MCF 10A (cell line): ENCODE results near the gene NPHP3. TPM values are rescaled to one million over a fixed set of nuclear protein-coding genes. Genes with fewer than 3 reads are reported as not detected.

Experiments
- Bru-seq: library from RNA; stranded (reverse); fragments of 400-500 nt; gene quantifications from one replicate; lab custom pipeline; 2021; lab: Mats Ljungman, UMichigan
- BruChase-seq, 2 experiments: library from RNA; stranded (reverse); fragments of 400-500 nt; gene quantifications; one replicate each; lab custom pipeline; 2021; lab: Mats Ljungman, UMichigan
- BruUV-seq: library from RNA; stranded (reverse); fragments of 400-500 nt; replicated peaks from 2 replicates; lab custom pipeline; 2021; lab: Mats Ljungman, UMichigan
- CTCF ChIA-PET: fragments of 300-600 bp; sonication (Branson Sonifier 250); formaldehyde crosslinking; extraction: SDS; loops from one replicate; lab custom pipeline; 2021; ENCODE audit warnings: antibody characterized with exemption, inconsistent platforms; lab: Yijun Ruan, JAX
- POLR2A ChIA-PET: fragments of 300-600, 350-650 bp; sonication (Branson Sonifier 250); formaldehyde crosslinking; extraction: SDS; loops from one replicate; lab custom pipeline; 2020; ENCODE audit warnings: antibody characterized with exemption, inconsistent platforms; lab: Yijun Ruan, JAX
- DNase-seq: peaks from one replicate; pipeline ENCODE4 v3.0.0-alpha.2; 2018; ENCODE audit not compliant: unreplicated experiment
- H3K27ac Mint-ChIP-seq: one replicate; pipeline ENCODE4 v1.8.0; 2022; ENCODE audit warnings: mild to moderate bottlenecking, low read depth, mixed read lengths; ENCODE audit not compliant: unreplicated experiment
- H3K27me3 Mint-ChIP-seq: one replicate; pipeline ENCODE4 v1.8.0; 2022; ENCODE audit warnings: mixed read lengths; ENCODE audit not compliant: insufficient read depth, unreplicated experiment
- H3K36me3 Mint-ChIP-seq: one replicate; pipeline ENCODE4 v1.8.0; 2022; ENCODE audit warnings: mild to moderate bottlenecking, moderate library complexity, mixed read lengths; ENCODE audit not compliant: insufficient read depth, unreplicated experiment
- H3K4me1 Mint-ChIP-seq: one replicate; pipeline ENCODE4 v1.8.0; 2022; ENCODE audit warnings: mixed read lengths; ENCODE audit not compliant: insufficient read depth, unreplicated experiment
- H3K4me3 Mint-ChIP-seq: one replicate; pipeline ENCODE4 v1.8.0; 2022; ENCODE audit warnings: mild to moderate bottlenecking, moderate library complexity, mixed read lengths; ENCODE audit not compliant: unreplicated experiment
- H3K9me3 Mint-ChIP-seq: one replicate; pipeline ENCODE4 v1.8.0; 2022; ENCODE audit warnings: mixed read lengths; ENCODE audit not compliant: unreplicated experiment
- intact Hi-C: fragments of 100-400 bp; cut with micrococcal nuclease; formaldehyde crosslinking; loops from 2 replicates; pipeline ENCODE4 v1.14.1; 2022
- long read RNA-seq: library from polyadenylated mRNA; stranded (forward); transcript quantifications from one replicate; pipeline ENCODE4 v2.0.0, GENCODE V29; 2022
- total RNA-seq: library from RNA; stranded (reverse); gene quantifications from 2 replicates; pipeline ENCODE4 v1.2.3, GENCODE V29; 2022
- TF ChIP-seq, protein P1 (sequence below): fragments of 200-600 bp; IDR thresholded peaks from one replicate; pipeline ENCODE4 v1.8.0; 2022; ENCODE audit warnings: antibody characterized with exemption, mild to moderate bottlenecking; ENCODE audit not compliant: unreplicated experiment

NPHP3 gene, protein sequence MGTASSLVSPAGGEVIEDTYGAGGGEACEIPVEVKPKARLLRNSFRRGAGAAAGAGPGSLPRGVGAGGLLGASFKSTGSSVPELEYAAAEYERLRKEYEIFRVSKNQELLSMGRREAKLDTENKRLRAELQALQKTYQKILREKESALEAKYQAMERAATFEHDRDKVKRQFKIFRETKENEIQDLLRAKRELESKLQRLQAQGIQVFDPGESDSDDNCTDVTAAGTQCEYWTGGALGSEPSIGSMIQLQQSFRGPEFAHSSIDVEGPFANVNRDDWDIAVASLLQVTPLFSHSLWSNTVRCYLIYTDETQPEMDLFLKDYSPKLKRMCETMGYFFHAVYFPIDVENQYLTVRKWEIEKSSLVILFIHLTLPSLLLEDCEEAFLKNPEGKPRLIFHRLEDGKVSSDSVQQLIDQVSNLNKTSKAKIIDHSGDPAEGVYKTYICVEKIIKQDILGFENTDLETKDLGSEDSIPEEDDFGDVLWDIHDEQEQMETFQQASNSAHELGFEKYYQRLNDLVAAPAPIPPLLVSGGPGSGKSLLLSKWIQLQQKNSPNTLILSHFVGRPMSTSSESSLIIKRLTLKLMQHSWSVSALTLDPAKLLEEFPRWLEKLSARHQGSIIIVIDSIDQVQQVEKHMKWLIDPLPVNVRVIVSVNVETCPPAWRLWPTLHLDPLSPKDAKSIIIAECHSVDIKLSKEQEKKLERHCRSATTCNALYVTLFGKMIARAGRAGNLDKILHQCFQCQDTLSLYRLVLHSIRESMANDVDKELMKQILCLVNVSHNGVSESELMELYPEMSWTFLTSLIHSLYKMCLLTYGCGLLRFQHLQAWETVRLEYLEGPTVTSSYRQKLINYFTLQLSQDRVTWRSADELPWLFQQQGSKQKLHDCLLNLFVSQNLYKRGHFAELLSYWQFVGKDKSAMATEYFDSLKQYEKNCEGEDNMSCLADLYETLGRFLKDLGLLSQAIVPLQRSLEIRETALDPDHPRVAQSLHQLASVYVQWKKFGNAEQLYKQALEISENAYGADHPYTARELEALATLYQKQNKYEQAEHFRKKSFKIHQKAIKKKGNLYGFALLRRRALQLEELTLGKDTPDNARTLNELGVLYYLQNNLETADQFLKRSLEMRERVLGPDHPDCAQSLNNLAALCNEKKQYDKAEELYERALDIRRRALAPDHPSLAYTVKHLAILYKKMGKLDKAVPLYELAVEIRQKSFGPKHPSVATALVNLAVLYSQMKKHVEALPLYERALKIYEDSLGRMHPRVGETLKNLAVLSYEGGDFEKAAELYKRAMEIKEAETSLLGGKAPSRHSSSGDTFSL (N-terminal part only)
- total RNA-seq: 14.4 and 21.8 TPM in 2 replicates
- percentile 88 among the genes with signal in this experiment for Bru-seq, nascent RNA
- BruChase-seq, experiment 1, labeled RNA remaining after a 6-hour chase: percentile 93 among the genes with signal in this experiment
- BruChase-seq, experiment 2, labeled RNA remaining after a 2-hour chase: percentile 96 among the genes with signal in this experiment
- long read RNA-seq, full-length matches to known transcripts: 3 of 10 reads
- long read RNA-seq, partial matches to known transcripts: 2 of 10 reads
- long read RNA-seq, other reads (novel, unspliced or antisense): 5 of 10 reads

DNA sequence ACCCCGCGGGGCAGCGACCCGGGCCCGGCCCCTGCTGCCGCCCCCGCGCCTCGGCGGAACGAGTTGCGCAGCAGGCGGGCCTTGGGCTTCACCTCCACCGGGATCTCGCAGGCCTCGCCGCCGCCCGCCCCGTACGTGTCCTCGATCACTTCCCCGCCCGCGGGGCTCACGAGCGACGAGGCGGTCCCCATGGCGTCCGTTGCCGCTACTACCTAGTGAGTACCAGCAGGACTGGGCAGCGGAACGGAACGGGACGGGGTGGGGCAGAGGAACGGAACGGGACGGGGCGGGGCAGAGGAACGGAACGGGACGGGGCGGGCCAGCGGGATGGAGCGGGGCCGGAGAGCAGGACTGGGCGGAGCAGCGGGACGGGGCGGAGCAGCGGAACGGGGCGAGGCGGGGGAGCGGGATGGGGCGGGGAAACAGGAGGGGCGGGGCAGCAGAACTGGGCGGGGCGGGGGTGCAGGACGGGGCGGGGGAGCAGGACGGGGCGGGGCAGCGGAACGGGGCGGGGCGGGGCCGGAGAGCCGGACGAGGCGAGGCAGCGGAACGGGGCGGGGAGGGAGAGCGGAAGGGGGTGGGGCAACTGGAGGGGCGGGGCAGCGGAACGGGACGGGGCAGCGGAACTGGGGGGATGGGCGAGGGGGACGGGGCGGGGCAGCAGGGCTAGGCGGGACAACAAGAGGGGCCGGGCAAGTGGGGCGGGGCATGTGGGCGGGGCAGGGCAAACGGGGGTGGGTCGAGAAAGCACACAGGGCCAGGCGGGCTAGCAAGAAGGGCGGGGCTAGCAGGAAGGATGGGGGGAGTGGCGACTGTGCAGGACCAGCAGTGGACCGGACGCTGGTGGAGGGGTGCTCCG is at the start of gene NPHP3:
TSS of gene NPHP3 (minus strand) at position 245 of the 859 bp plus-strand sequence. CDS start at position 191, 54 bp downstream.
- H3K36me3 Mint-ChIP-seq: peaks cover 18% of the 10 kb centered on the region
- TF ChIP-seq, protein P1, sequence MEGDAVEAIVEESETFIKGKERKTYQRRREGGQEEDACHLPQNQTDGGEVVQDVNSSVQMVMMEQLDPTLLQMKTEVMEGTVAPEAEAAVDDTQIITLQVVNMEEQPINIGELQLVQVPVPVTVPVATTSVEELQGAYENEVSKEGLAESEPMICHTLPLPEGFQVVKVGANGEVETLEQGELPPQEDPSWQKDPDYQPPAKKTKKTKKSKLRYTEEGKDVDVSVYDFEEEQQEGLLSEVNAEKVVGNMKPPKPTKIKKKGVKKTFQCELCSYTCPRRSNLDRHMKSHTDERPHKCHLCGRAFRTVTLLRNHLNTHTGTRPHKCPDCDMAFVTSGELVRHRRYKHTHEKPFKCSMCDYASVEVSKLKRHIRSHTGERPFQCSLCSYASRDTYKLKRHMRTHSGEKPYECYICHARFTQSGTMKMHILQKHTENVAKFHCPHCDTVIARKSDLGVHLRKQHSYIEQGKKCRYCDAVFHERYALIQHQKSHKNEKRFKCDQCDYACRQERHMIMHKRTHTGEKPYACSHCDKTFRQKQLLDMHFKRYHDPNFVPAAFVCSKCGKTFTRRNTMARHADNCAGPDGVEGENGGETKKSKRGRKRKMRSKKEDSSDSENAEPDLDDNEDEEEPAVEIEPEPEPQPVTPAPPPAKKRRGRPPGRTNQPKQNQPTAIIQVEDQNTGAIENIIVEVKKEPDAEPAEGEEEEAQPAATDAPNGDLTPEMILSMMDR: no peak
- H3K27ac Mint-ChIP-seq: peak within 1 kb of the TSS; percentile 93
- no peaks in the 10 kb centered on the region for H3K9me3 Mint-ChIP-seq
- CTCF ChIA-PET: interaction anchor here (0.5 to 1.2 kb wide), 6 partner anchors 9 to 1879 kb away, joined by 3 to 4 read pairs (median 3); no protein-coding TSS in a partner anchor
- peaks cover 14% of the 10 kb centered on the region for H3K4me1 Mint-ChIP-seq
- H3K4me3 Mint-ChIP-seq: peak within 1 kb of the TSS; percentile 82
- no TSS peak for BruUV-seq
- intact Hi-C loops: no loop called here
- POLR2A ChIA-PET: interaction anchor here (1.0 to 1.3 kb wide), 6 partner anchors 12 to 939 kb away, joined by 3 to 4 read pairs (median 3); partner anchors contain the start of gene TOPBP1
- DNase-seq: peak; percentile 95
- no peaks in the 10 kb centered on the region for H3K27me3 Mint-ChIP-seq

DNA sequence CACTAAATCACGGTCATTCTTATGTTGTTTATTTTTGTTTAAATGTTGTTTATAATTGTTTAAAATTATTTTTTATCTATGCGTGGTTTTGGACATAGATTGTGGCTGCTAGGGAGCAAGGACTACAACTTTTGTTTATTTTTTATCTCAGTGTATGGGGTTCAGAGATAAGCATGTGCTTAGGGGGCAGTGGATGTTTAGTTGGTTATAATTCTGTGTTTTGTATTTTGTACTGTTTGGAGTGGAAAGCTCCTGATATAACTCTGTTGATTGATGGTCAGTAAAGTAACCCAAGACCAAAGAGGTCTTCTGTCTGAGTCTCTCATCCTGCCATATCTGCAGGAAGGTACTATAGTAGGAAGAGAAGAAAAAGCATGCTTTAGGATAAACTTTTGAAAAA is 36.5 kb upstream of the NPHP3 start:
- DNase-seq: no peak
- H3K36me3 Mint-ChIP-seq: no peaks in the 10 kb centered on the region
- TF ChIP-seq, protein P1: no peak
- ChIA-PET POLR2A (interaction anchor here (0.6 kb wide), 1 partner anchor 815 kb away, joined by 3 read pairs; the partner anchor contains the start of gene CDV3), CTCF (no interaction called here)
- no peaks in the 10 kb centered on the region for H3K9me3 Mint-ChIP-seq
- no peaks in the 10 kb centered on the region for H3K27me3 Mint-ChIP-seq
- H3K4me1 Mint-ChIP-seq: no peaks in the 10 kb centered on the region
- BruUV-seq: no TSS peak
- H3K4me3 Mint-ChIP-seq: no peak overlapping the region
- intact Hi-C loops: no loop called here
- H3K27ac Mint-ChIP-seq: no peak overlapping the region

DNA sequence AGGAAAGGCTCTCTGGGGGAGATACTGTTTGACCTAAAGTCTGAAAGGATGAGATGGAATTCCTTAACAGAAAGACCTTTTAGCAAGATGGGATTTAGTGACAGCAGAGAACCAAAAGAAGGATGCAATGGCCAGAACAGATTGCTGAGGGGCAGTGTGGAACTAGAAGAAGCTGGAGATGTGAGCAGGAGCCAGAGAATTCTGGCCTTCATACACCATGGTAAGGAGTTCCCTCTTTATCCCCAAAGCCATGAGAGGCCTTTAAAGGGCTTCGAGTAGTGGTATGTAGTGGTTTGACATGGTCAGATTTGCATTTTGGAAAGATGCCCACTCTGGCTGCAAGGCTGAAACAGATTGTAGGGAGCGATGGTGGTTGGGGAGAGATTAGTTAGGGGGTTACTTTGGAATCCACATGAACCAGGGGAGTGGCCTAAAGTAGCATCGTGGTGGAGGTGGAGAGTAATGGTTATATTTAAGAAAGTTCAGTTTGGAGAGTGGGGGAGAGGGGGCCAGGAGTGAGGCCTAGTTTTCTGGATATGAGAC is 34.0 kb upstream of the NPHP3 start:
- H3K4me1 Mint-ChIP-seq: no peaks in the 10 kb centered on the region
- no peak for DNase-seq
- H3K36me3 Mint-ChIP-seq: no peaks in the 10 kb centered on the region
- CTCF ChIA-PET: interaction anchor here (0.6 kb wide), 1 partner anchor 89 kb away, joined by 3 read pairs; no protein-coding TSS in a partner anchor
- TF ChIP-seq, protein P1: no peak
- no peaks in the 10 kb centered on the region for H3K9me3 Mint-ChIP-seq
- no TSS peak for BruUV-seq
- no peak overlapping the region for H3K27ac Mint-ChIP-seq
- intact Hi-C loops: no loop called here
- no peak overlapping the region for H3K4me3 Mint-ChIP-seq
- peaks cover 19% of the 10 kb centered on the region for H3K27me3 Mint-ChIP-seq
- POLR2A ChIA-PET: no interaction called here
